Heart right ventricle (tissue), 16 donors: Measurements from ENCODE around the gene HSPA12B. TPM values are rescaled to one million over a fixed set of nuclear protein-coding genes. Genes with fewer than 3 reads are reported as not detected.

ENCODE experiments used
- ATAC-seq, 8 donors: fragments of 200-7000 bp; cut with Tn5 transposase; one replicate each; pipeline ENCODE4 v1.9.1; 2020; ENCODE audit warnings: mild to moderate bottlenecking in 8 of 8, moderate library complexity in 8 of 8, moderate number of reproducible peaks in 1 of 8
- DNase-seq, 2 donors: peaks; one replicate each; pipeline ENCODE4 v3.0.0-alpha.2; 2020
- H3K27ac ChIP-seq, 10 donors: fragments of 200-600 bp; sonication (generic) in 2 of 10; one replicate each; pipeline versions ENCODE4 v1.5.0 to v1.8.0; 2020 to 2022; ENCODE audit warnings: mild to moderate bottlenecking in 3 of 10
- H3K27me3 ChIP-seq, 7 donors: fragments of 200-600 bp; one replicate each; pipeline ENCODE4 v1.8.0; 2021 to 2022; ENCODE audit warnings: mild to moderate bottlenecking in 2 of 7
- H3K36me3 ChIP-seq, 9 donors: fragments of 200-600 bp; sonication (generic) in 1 of 9; one replicate each; pipeline versions ENCODE4 v1.5.0 to v1.8.0; 2020 to 2022; ENCODE audit warnings: mild to moderate bottlenecking in 2 of 9
- H3K4me1 ChIP-seq, 9 donors: fragments of 200-600 bp; sonication (generic) in 1 of 9; one replicate each; pipeline versions ENCODE4 v1.5.0 to v1.8.0; 2020 to 2022; ENCODE audit warnings: mild to moderate bottlenecking in 4 of 9
- H3K4me3 ChIP-seq, 10 donors: fragments of 200-600 bp; sonication (generic) in 2 of 10; one replicate each; pipeline versions ENCODE4 v1.5.0 to v1.8.0; 2020 to 2022; ENCODE audit warnings: mild to moderate bottlenecking in 7 of 10, moderate library complexity in 2 of 10
- H3K9me3 ChIP-seq, 11 donors: fragments of 200-600 bp in 10 of 11; sonication (generic) in 2 of 11; one replicate each; pipeline versions ENCODE4 v1.5.0 to v1.8.0; 2013 to 2022; ENCODE audit warnings: mild to moderate bottlenecking in 2 of 11, control low read depth in 1 of 11, moderate library complexity in 1 of 11
- WGBS, 2 donors: extraction: QIAGEN DNeasy Blood & Tissue Kit; methylation state at CpG; one replicate each; pipeline ENCODE4 v1.1.7; 2013; ENCODE audit warnings: inconsistent platforms in 1 of 2; 5-methylcytosine and 5-hydroxymethylcytosine counted together
- intact Hi-C, 10 donors: fragments of 100-400 bp; cut with DNase I; formaldehyde crosslinking; loops; one replicate each; pipeline versions ENCODE4 v1.11.1 to v1.14.2; 2022
- polyA plus RNA-seq, 2 donors: library from polyadenylated mRNA; stranded (reverse); fragments of 200-250 nt; gene quantifications; one replicate each; pipeline ENCODE4 v1.2.3, GENCODE V29; 2013
- total RNA-seq, 10 donors: library from RNA; stranded (reverse); fragmentation: NEBNext Ultra II Directional in 3 of 10; extraction: Animal tissue kit (Norgen Biotek cat#: 25700) in 3 of 10; gene quantifications; one replicate each; pipeline versions ENCODE4 v1.2.1 to v1.2.4, GENCODE V29; 2021 to 2023
- TF ChIP-seq, protein P1 (sequence below), 9 donors: fragments of 200-600 bp; sonication (generic) in 2 of 9; IDR thresholded peaks; one replicate each; pipeline versions ENCODE4 v1.5.0 to v1.8.0; 2021 to 2022; ENCODE audit warnings: antibody characterized with exemption in 9 of 9, mild to moderate bottlenecking in 5 of 9, moderate library complexity in 1 of 9
- donor health status: Arrhythmogenic right ventricular cardiomyopathy.
- donor health status: ischemic (EF 13 %, LVEDD 7.1; RV severe dilation, severe dysfunction).
- donor health status: healthy with polysubstance abuse.
- donor health status: DM: no; HTN: yes; CAD: no.
- donor health status: DM: no; HTN: no; CAD: no.
- donor health status: ischemic (EF 25% LVEDD 6.9; RV normal size, moderate dysfunction).
- donor health status: ischemic (EF 25% LVEDD 5.7; RV mildly dilated, moderate dysfunction).
- donor health status: healthy.
- donor health status: DM: yes; HTN: yes; CAD: no.
- donor health status: Ischemic cardiomyopathy.
- donor health status: ischemic (EF 35%, LVEDD 5.7; RV mildly dilated, moderate dysfunction).
- donor health status: nonischemic (EF 11% LVEDD 7.7; RV severe dilation, severe dysfunction).
- donor health status: DM: yes; HTN: yes; CAD: no.
- donor health status: PGD.
- donor health status: ischemic (EF 29% LVEDD 5.4; RV normal size, mild dysfunction).
- donor health status: nonischemic (EF 23%, LVEDD 6.1; RV moderate dilation, normal function).

Gene HSPA12B
- total and polyA plus RNA-seq, 12 donors, result 8.4 to 26.5 (median 13.0) TPM

DNA sequence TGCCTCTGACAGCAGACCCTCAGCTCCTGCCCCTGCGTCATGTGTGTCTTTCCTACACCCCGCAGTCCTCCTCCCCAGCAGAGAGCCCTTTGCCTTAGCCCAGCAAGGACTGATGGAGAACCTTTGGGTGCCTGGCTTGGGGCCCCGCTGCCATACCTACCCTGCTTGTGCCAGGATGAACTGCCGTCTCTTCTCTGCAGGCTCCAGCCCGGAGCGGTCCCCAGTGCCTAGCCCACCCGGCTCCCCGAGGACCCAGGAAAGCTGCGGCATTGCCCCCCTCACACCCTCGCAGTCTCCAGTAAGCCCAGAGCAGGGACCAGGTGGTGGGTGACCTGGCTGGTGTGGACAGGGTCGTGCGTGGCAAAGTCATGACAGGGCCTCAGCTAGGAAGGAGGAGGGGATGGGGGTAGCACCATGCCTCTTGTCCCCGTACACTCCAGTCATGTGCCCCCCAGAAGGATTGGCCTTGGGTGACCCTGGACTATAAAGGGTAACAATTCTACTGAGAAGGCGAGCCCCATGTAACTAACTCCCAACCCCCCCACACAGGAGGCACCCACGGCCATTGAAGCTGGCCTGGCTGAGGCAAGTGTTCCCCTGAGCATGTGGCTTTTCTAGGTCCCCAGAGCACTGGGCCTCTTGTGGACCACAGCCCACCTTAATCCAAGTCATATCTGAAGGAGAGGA, 8.3 kb downstream of the HSPA12B start:
- WGBS, 2 donors, result 90 to 93% methylated on average over 15 of the region's 15 CpGs
- no peak overlapping the region for H3K4me3 ChIP-seq
- peaks cover 9 to 79% (median 42%) of the 10 kb centered on the region in 9 donors for H3K4me1 ChIP-seq
- H3K9me3 ChIP-seq, result no peaks in the 10 kb centered on the region
- H3K27me3 ChIP-seq, result peaks cover 0 to 4% (median 0%) of the 10 kb centered on the region in 7 donors
- H3K36me3 ChIP-seq, result peaks cover 0 to 56% (median 9%) of the 10 kb centered on the region in 9 donors
- DNase-seq (no peak), ATAC-seq (no peak)
- peak overlapping the region in 8 of 10 donors; percentile 75 to 95 (median 87) for H3K27ac ChIP-seq
- intact Hi-C loops, result no loop called here
- TF ChIP-seq, protein P1, sequence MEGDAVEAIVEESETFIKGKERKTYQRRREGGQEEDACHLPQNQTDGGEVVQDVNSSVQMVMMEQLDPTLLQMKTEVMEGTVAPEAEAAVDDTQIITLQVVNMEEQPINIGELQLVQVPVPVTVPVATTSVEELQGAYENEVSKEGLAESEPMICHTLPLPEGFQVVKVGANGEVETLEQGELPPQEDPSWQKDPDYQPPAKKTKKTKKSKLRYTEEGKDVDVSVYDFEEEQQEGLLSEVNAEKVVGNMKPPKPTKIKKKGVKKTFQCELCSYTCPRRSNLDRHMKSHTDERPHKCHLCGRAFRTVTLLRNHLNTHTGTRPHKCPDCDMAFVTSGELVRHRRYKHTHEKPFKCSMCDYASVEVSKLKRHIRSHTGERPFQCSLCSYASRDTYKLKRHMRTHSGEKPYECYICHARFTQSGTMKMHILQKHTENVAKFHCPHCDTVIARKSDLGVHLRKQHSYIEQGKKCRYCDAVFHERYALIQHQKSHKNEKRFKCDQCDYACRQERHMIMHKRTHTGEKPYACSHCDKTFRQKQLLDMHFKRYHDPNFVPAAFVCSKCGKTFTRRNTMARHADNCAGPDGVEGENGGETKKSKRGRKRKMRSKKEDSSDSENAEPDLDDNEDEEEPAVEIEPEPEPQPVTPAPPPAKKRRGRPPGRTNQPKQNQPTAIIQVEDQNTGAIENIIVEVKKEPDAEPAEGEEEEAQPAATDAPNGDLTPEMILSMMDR (IDR thresholded peaks at IDR 0.05), result no peak

GRCh38 chr20:3741836-3742458, 9.5 kb downstream of the HSPA12B start:
- H3K4me1 ChIP-seq, result peaks cover 9 to 68% (median 38%) of the 10 kb centered on the region in 9 donors
- no peak for ATAC-seq
- TF ChIP-seq, protein P1 (IDR thresholded peaks at IDR 0.05), result no peak
- intact Hi-C loops, result no loop called here
- peak overlapping the region in 2 of 10 donors; percentile 36 to 46 for H3K27ac ChIP-seq
- DNase-seq, result no peak
- peaks cover 0 to 57% (median 9%) of the 10 kb centered on the region in 9 donors for H3K36me3 ChIP-seq
- H3K9me3 ChIP-seq, result no peaks in the 10 kb centered on the region
- no peak overlapping the region for H3K4me3 ChIP-seq
- H3K27me3 ChIP-seq, result peaks cover 0 to 4% (median 0%) of the 10 kb centered on the region in 7 donors
- WGBS, 2 donors, result 84% methylated on average over 7 of the region's 7 CpGs

DNA sequence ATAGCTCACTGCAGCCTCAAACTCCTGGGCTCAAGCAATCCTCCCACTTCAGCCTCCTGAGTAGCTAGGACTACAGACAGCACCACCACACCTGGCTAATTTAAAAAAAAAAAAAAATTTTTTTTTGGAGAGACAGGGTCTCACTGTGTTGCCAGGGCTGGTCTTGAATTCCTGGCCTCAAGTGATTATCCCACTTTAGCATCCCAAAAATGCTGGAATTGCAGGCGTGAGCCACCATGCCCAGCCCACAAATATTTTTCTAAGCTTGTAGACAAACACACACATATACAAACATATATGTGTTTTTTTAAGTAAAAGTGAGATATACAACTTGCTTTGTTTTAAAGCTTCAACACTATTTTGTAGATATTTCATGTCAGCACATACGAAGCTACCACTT, 10.8 kb downstream of the HSPA12B start:
- Histone ChIP-seq H3K27ac (peak overlapping the region in 1 of 10 donors; percentile 36), H3K4me3 (no peak overlapping the region), H3K9me3 (no peaks in the 10 kb centered on the region), H3K27me3 (peaks cover 0 to 4% (median 0%) of the 10 kb centered on the region in 7 donors), H3K36me3 (peaks cover 0 to 70% (median 10%) of the 10 kb centered on the region in 9 donors), H3K4me1 (peaks cover 7 to 55% (median 25%) of the 10 kb centered on the region in 9 donors)
- intact Hi-C loops, result no loop called here
- WGBS, 2 donors, result 70 to 72% methylated on average over 2 of the region's 2 CpGs
- no peak for ATAC-seq
- DNase-seq, result no peak
- TF ChIP-seq, protein P1 (IDR thresholded peaks at IDR 0.05), result no peak

GRCh38 chr20:3744037-3744436, 11.6 kb downstream of the HSPA12B start:
- Histone ChIP-seq H3K9me3 (no peaks in the 10 kb centered on the region), H3K36me3 (peaks cover 0 to 78% (median 11%) of the 10 kb centered on the region in 9 donors), H3K4me1 (peaks cover 7 to 47% (median 21%) of the 10 kb centered on the region in 9 donors), H3K4me3 (no peak overlapping the region), H3K27ac (peak overlapping the region in 3 of 10 donors; percentile 12 to 68 (median 16)), H3K27me3 (peaks cover 0 to 4% (median 0%) of the 10 kb centered on the region in 7 donors)
- DNase-seq (no peak), ATAC-seq (no peak)
- TF ChIP-seq, protein P1 (IDR thresholded peaks at IDR 0.05), result no peak
- 91 to 100% methylated on average over 1 of the region's 1 CpG for WGBS, 2 donors
- intact Hi-C loops, result no loop called here
